Caco-2 (cell line): Measurements from ENCODE around the gene SPINK4. TPM values are rescaled to one million over a fixed set of nuclear protein-coding genes. Genes with fewer than 3 reads are reported as not detected.

Source experiments
- Bru-seq: library from RNA; stranded (reverse); fragments of 400-500 nt; gene quantifications from one replicate; lab custom pipeline; 2021; lab: Mats Ljungman, UMichigan
- BruChase-seq, 2 experiments: library from RNA; stranded (reverse); fragments of 400-500 nt; gene quantifications; one replicate each; lab custom pipeline; 2021; lab: Mats Ljungman, UMichigan
- BruUV-seq: library from RNA; stranded (reverse); fragments of 400-500 nt; replicated peaks from 2 replicates; lab custom pipeline; 2021; lab: Mats Ljungman, UMichigan
- CTCF ChIA-PET: fragments of 300-600 bp; sonication (Branson Sonifier 250); formaldehyde crosslinking; loops from one replicate; lab custom pipeline; 2022; ENCODE audit warnings: antibody characterized with exemption; lab: Charles Lee
- POLR2A ChIA-PET: fragments of 300-600 bp; sonication (Branson Sonifier 250); formaldehyde crosslinking; loops from one replicate; lab custom pipeline; 2022; ENCODE audit warnings: antibody characterized with exemption; lab: Charles Lee
- DNase-seq, 2 experiments: peaks; one replicate each; pipeline versions ENCODE4 v3.0.0 to v3.0.0-alpha.2; 2020 to 2022
- H3K27me3 ChIP-seq: replicated peaks from 2 replicates; pipeline ENCODE4 v1.6.0; 2011; ENCODE audit warnings: low read length; ENCODE audit not compliant: control insufficient read depth, insufficient read depth
- H3K36me3 ChIP-seq: 2 replicates; pipeline ENCODE4 v1.5.1; 2011; ENCODE audit warnings: low read length; ENCODE audit not compliant: control insufficient read depth, insufficient read depth
- H3K4me1 ChIP-seq: fragments of 250-450 bp; sonication (Bioruptor Pico); 2 replicates; pipeline ENCODE4 v1.5.1; 2020; ENCODE audit warnings: mild to moderate bottlenecking
- H3K4me3 ChIP-seq: 2 replicates; pipeline ENCODE4 v1.5.1; 2011; ENCODE audit warnings: low read depth, mild to moderate bottlenecking, control low read depth, low read length
- H3K9me3 ChIP-seq: fragments of 250-450 bp; sonication (Bioruptor Pico); 2 replicates; pipeline ENCODE4 v1.5.1; 2020; ENCODE audit warnings: mild to moderate bottlenecking, moderate library complexity
- H3K27ac Mint-ChIP-seq: one replicate; pipeline ENCODE4 v1.8.0; 2022; ENCODE audit warnings: mixed read lengths; ENCODE audit not compliant: unreplicated experiment
- H3K27me3 Mint-ChIP-seq: one replicate; pipeline ENCODE4 v1.8.0; 2022; ENCODE audit warnings: mixed read lengths; ENCODE audit not compliant: insufficient read depth, unreplicated experiment
- H3K36me3 Mint-ChIP-seq: one replicate; pipeline ENCODE4 v1.8.0; 2022; ENCODE audit warnings: mild to moderate bottlenecking, mixed read lengths; ENCODE audit not compliant: insufficient read depth, unreplicated experiment
- H3K4me1 Mint-ChIP-seq: one replicate; pipeline ENCODE4 v1.8.0; 2022; ENCODE audit warnings: low read depth, mixed read lengths; ENCODE audit not compliant: unreplicated experiment
- H3K4me3 Mint-ChIP-seq: one replicate; pipeline ENCODE4 v1.8.0; 2022; ENCODE audit warnings: mild to moderate bottlenecking, moderate library complexity, mixed read lengths; ENCODE audit not compliant: unreplicated experiment
- H3K9me3 Mint-ChIP-seq: one replicate; pipeline ENCODE4 v1.8.0; 2022; ENCODE audit warnings: mixed read lengths; ENCODE audit not compliant: unreplicated experiment
- intact Hi-C: fragments of 100-400 bp; cut with micrococcal nuclease; formaldehyde crosslinking; loops from one replicate; pipeline ENCODE4 v1.10.0; 2022; ENCODE audit not compliant: unreplicated experiment
- long read RNA-seq: library from polyadenylated mRNA; stranded (forward); transcript quantifications from one replicate; pipeline ENCODE4 v2.0.0, GENCODE V29; 2022
- total RNA-seq: library from RNA; stranded (reverse); gene quantifications from 2 replicates; pipeline ENCODE4 v1.2.3, GENCODE V29; 2022
- TF ChIP-seq, protein P1 (sequence below), 2 experiments: fragments of 200-600 bp in 1 of 2; IDR thresholded peaks; 1 replicate in 1 of 2; 2 replicates in 1 of 2; pipeline versions ENCODE4 v1.5.1 to v1.8.0; 2011 to 2022; ENCODE audit warnings: antibody characterized with exemption in 1 of 2, control low read depth in 1 of 2, inconsistent platforms in 1 of 2, low read depth in 1 of 2, low read length in 1 of 2, mild to moderate bottlenecking in 1 of 2, moderate library complexity in 1 of 2; ENCODE audit not compliant: insufficient read depth in 1 of 2, severe bottlenecking in 1 of 2, unreplicated experiment in 1 of 2

SPINK4 gene, protein sequence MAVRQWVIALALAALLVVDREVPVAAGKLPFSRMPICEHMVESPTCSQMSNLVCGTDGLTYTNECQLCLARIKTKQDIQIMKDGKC
- total RNA-seq: 0.97 and 2.1 TPM in 2 replicates
- Bru-seq, nascent RNA: percentile 5 among the genes with signal in this experiment
- BruChase-seq, experiment 1, labeled RNA remaining after a 2-hour chase: percentile 6 among the genes with signal in this experiment
- not detected for BruChase-seq, experiment 2, labeled RNA remaining after a 6-hour chase
- long read RNA-seq, partial matches to known transcripts: 0 of 1 reads
- long read RNA-seq, other reads (novel, unspliced or antisense): 0 of 1 reads

DNA sequence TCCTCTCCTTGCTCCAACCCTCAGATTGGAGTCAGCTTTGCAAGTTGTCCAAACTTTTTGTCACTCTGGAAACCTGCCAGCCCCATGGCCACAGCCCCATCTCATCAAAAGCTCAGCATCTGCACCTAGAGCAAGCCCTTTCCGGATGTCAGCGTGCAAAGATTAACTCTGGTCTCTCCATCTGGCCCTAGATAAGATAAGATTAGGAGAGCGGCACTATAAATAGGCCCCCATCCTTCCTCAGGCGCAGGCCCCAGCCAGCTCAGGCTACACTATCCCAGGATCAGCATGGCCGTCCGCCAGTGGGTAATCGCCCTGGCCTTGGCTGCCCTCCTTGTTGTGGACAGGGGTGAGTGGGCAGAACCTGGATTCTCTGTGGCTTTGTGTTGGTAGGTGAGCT is at the start of gene SPINK4:
Gene SPINK4, plus strand, starts transcription at position 247 of the 400 bp plus-strand sequence. Its CDS starts 42 bp downstream, at position 289.
- peak; percentile 49 to 74 for DNase-seq
- no peaks in the 10 kb centered on the region for H3K9me3 ChIP-seq
- intact Hi-C loops: no loop called here
- TF ChIP-seq, protein P1, sequence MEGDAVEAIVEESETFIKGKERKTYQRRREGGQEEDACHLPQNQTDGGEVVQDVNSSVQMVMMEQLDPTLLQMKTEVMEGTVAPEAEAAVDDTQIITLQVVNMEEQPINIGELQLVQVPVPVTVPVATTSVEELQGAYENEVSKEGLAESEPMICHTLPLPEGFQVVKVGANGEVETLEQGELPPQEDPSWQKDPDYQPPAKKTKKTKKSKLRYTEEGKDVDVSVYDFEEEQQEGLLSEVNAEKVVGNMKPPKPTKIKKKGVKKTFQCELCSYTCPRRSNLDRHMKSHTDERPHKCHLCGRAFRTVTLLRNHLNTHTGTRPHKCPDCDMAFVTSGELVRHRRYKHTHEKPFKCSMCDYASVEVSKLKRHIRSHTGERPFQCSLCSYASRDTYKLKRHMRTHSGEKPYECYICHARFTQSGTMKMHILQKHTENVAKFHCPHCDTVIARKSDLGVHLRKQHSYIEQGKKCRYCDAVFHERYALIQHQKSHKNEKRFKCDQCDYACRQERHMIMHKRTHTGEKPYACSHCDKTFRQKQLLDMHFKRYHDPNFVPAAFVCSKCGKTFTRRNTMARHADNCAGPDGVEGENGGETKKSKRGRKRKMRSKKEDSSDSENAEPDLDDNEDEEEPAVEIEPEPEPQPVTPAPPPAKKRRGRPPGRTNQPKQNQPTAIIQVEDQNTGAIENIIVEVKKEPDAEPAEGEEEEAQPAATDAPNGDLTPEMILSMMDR (IDR thresholded peaks at IDR 0.05; ENCODE audit: insufficient read depth in 1 of 2, low read depth in 1 of 2, low read length in 1 of 2, severe bottlenecking in 1 of 2, unreplicated experiment in 1 of 2): no peak
- Mint-ChIP-seq H3K4me1 (peaks cover 6% of the 10 kb centered on the region), H3K36me3 (peaks cover 5% of the 10 kb centered on the region), H3K4me3 (peak within 1 kb of the TSS; percentile 1), H3K27ac (no peak within 1 kb of the TSS), H3K27me3 (peaks cover 4% of the 10 kb centered on the region), H3K9me3 (no peaks in the 10 kb centered on the region)
- ChIA-PET POLR2A (interaction anchor here (0.6 to 1.2 kb wide), 2 partner anchors 13 to 492 kb away, joined by 3 to 5 read pairs; no protein-coding TSS in a partner anchor), CTCF (interaction anchor here (0.8 to 1.0 kb wide), 3 partner anchors 14 to 50 kb away, joined by 3 to 4 read pairs (median 3); partner anchors contain the start of gene NFX1)
- no peak within 1 kb of the TSS for H3K4me3 ChIP-seq
- peaks cover 12% of the 10 kb centered on the region for H3K4me1 ChIP-seq
- BruUV-seq: no TSS peak
- H3K36me3 ChIP-seq: no peaks in the 10 kb centered on the region; the same call in 1 of the 2 replicates
- no peaks in the 10 kb centered on the region for H3K27me3 ChIP-seq

DNA sequence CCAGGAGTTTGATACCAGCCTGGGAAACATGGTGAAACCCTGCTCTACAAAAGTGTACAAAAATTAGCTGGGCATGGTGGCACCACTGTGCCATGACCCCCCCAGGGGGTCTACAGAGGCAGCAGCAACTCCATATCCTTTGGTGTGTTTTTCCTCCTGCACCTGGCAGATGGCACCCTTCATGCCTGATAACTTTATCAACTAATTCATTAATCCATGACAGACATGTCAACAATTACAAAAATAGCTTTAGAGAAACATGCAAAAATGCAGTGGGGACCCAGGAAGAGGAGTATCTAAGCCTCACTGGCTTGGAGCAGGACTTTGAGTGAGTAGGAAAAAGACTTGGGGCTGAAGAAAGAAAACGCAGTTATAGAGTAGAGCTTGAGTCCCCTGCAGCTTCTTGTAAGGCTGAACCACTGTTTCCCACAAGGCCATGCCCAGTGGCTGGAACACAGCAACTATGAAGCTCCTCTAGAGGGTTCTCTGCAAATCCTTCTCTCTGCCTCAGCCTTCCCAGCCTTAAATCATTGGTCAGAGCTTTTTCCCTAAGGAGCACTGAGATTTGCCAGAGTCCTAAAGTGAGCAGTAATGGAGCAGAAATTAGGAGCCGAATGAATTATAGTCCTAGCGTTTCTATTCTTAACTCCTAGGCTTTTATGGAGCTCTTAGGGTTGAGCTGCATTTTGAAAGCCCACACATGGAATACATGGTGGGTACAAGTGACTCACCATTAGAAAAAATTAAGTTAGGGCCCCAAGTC is 47.3 kb upstream of the SPINK4 start:
- H3K4me3 Mint-ChIP-seq: no peak overlapping the region
- H3K27me3 ChIP-seq: no peaks in the 10 kb centered on the region
- H3K4me3 ChIP-seq: no peak overlapping the region
- no peaks in the 10 kb centered on the region for H3K9me3 ChIP-seq
- DNase-seq: no peak
- H3K27me3 Mint-ChIP-seq: no peaks in the 10 kb centered on the region
- TF ChIP-seq, protein P1 (IDR thresholded peaks at IDR 0.05; ENCODE audit: insufficient read depth in 1 of 2, low read depth in 1 of 2, low read length in 1 of 2, severe bottlenecking in 1 of 2, unreplicated experiment in 1 of 2): no peak
- H3K9me3 Mint-ChIP-seq: no peaks in the 10 kb centered on the region
- H3K27ac Mint-ChIP-seq: no peak overlapping the region
- H3K36me3 ChIP-seq: no peaks in the 10 kb centered on the region
- no peaks in the 10 kb centered on the region for H3K4me1 ChIP-seq
- no peaks in the 10 kb centered on the region for H3K36me3 Mint-ChIP-seq
- CTCF ChIA-PET: no interaction called here
- POLR2A ChIA-PET: no interaction called here
- no TSS peak for BruUV-seq
- peaks cover 5% of the 10 kb centered on the region for H3K4me1 Mint-ChIP-seq
- intact Hi-C loops: no loop called here

DNA sequence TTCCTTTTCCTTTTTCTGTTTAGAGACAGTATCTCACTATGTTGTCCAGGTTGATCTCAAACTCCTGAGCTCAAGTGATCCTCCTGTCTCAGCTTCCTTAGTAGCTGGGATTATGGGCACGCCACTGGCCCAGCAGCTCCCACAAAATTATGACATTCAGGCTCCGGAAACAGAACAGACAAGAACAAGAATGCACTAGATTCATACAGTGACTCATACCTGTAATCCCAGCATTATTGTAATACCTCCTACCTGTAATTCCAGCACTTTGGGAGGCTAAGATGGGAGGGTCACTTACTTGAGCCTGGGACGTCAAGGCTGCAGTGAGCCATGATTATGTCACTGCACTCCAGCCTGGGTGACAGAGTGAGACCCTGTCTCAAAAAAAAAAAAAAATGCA is 46.1 kb upstream of the SPINK4 start:
- no peak for DNase-seq
- Histone ChIP-seq H3K9me3 (no peaks in the 10 kb centered on the region), H3K4me3 (no peak overlapping the region), H3K27me3 (no peaks in the 10 kb centered on the region), H3K4me1 (no peaks in the 10 kb centered on the region), H3K36me3 (no peaks in the 10 kb centered on the region)
- intact Hi-C loops: no loop called here
- BruUV-seq: no TSS peak
- no peaks in the 10 kb centered on the region for H3K27me3 Mint-ChIP-seq
- no peak overlapping the region for H3K27ac Mint-ChIP-seq
- no peaks in the 10 kb centered on the region for H3K36me3 Mint-ChIP-seq
- H3K4me3 Mint-ChIP-seq: no peak overlapping the region
- TF ChIP-seq, protein P1 (IDR thresholded peaks at IDR 0.05; ENCODE audit: insufficient read depth in 1 of 2, low read depth in 1 of 2, low read length in 1 of 2, severe bottlenecking in 1 of 2, unreplicated experiment in 1 of 2): no peak
- CTCF ChIA-PET: no interaction called here
- no peaks in the 10 kb centered on the region for H3K9me3 Mint-ChIP-seq
- no peaks in the 10 kb centered on the region for H3K4me1 Mint-ChIP-seq
- POLR2A ChIA-PET: no interaction called here
